Tibial nerve (tissue), 4 donors: Measurements from ENCODE around the gene KRT23.

Experiments used
- EP300 ChIP-seq, 2 donors: sonication (generic); formaldehyde crosslinking; IDR thresholded peaks; one replicate each; pipeline ENCODE4 v1.6.1; 2017; ENCODE audit warnings: antibody characterized with exemption in 2 of 2, mild to moderate bottlenecking in 1 of 2
- POLR2A ChIP-seq, 2 donors: fragments of 450-650 bp; IDR thresholded peaks; one replicate each; pipeline ENCODE4 v1.6.1; 2017; ENCODE audit warnings: antibody characterized with exemption in 2 of 2, mild to moderate bottlenecking in 2 of 2, moderate library complexity in 2 of 2
- TF ChIP-seq, protein P1 (sequence below), 5 experiments: fragments of 200-600 bp in 3 of 5; fragments of 450-650 bp in 2 of 5; sonication (generic) in 3 of 5; IDR thresholded peaks; one replicate each; pipeline ENCODE4 v1.5.1; 2016 to 2019; ENCODE audit warnings: antibody characterized with exemption in 5 of 5, mild to moderate bottlenecking in 3 of 5, moderate library complexity in 2 of 5

DNA sequence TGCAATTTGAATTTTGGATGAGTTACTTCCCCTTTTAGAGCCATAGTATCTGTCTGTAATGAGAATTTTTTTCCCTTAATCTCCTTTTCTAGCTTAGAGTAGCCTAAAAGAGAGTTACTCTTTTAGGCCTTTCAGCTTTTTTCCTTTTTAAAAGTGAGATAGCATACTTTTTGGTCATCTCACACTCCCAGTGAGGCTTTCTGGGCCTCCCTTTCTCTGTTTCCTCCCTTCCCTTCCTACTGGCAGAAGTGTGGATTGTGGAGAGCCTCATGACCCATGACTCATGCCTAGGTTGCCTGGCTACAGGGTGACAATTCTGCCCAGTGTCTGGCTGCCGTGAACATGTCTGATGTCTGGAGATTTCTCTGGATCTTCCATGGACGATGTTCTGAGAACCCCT, 15.2 kb downstream of the KRT23 start:
- TF ChIP-seq POLR2A (IDR thresholded peaks at IDR 0.05) (no peak), EP300 (IDR thresholded peaks at IDR 0.05) (peak in 1 of 2 donors; percentile 53)
- TF ChIP-seq, protein P1, sequence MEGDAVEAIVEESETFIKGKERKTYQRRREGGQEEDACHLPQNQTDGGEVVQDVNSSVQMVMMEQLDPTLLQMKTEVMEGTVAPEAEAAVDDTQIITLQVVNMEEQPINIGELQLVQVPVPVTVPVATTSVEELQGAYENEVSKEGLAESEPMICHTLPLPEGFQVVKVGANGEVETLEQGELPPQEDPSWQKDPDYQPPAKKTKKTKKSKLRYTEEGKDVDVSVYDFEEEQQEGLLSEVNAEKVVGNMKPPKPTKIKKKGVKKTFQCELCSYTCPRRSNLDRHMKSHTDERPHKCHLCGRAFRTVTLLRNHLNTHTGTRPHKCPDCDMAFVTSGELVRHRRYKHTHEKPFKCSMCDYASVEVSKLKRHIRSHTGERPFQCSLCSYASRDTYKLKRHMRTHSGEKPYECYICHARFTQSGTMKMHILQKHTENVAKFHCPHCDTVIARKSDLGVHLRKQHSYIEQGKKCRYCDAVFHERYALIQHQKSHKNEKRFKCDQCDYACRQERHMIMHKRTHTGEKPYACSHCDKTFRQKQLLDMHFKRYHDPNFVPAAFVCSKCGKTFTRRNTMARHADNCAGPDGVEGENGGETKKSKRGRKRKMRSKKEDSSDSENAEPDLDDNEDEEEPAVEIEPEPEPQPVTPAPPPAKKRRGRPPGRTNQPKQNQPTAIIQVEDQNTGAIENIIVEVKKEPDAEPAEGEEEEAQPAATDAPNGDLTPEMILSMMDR (IDR thresholded peaks at IDR 0.05): no peak
